ENCODE data around the gene ATP9B. TPM values are rescaled to one million over a fixed set of nuclear protein-coding genes. Genes with fewer than 3 reads are reported as not detected.
A peak's percentile ranks its signal among the peaks of the same experiment; 100 is the strongest.

Gene ATP9B
- total RNA-seq, 1 donor from 2014 or later, result 48.6 TPM

- no peaks in the 10 kb centered on the region for H3K36me3 ChIP-seq
- ATAC-seq (no peak), DNase-seq (peak; percentile 31)
- intact Hi-C loops (cut with DNase I), result no loop called here
- no peaks in the 10 kb centered on the region for H3K27me3 ChIP-seq (ENCODE audit: low read depth)
- no peak for TF ChIP-seq CTCF (IDR thresholded peaks at IDR 0.05)
- H3K4me3 ChIP-seq, result no peak overlapping the region
- no peak overlapping the region for H3K27ac ChIP-seq
- H3K9me3 ChIP-seq, result peaks cover 10% of the 10 kb centered on the region
- no peaks in the 10 kb centered on the region for H3K4me1 ChIP-seq
Observed at GRCh38 chr18:79030680-79031079, 38.5 kb upstream of the ATP9B start.

- H3K27me3 ChIP-seq (ENCODE audit: low read depth), result peaks cover 6% of the 10 kb centered on the region
- no peaks in the 10 kb centered on the region for H3K4me1 ChIP-seq
- DNase-seq (no peak), ATAC-seq (no peak)
- no peaks in the 10 kb centered on the region for H3K36me3 ChIP-seq
- no peak overlapping the region for H3K27ac ChIP-seq
- no peak overlapping the region for H3K4me3 ChIP-seq
- H3K9me3 ChIP-seq, result no peaks in the 10 kb centered on the region
- no peak for TF ChIP-seq CTCF (IDR thresholded peaks at IDR 0.05)
- intact Hi-C loops (cut with DNase I), result no loop called here
Observed at GRCh38 chr18:79042276-79042675, 26.9 kb upstream of the ATP9B start.

DNA sequence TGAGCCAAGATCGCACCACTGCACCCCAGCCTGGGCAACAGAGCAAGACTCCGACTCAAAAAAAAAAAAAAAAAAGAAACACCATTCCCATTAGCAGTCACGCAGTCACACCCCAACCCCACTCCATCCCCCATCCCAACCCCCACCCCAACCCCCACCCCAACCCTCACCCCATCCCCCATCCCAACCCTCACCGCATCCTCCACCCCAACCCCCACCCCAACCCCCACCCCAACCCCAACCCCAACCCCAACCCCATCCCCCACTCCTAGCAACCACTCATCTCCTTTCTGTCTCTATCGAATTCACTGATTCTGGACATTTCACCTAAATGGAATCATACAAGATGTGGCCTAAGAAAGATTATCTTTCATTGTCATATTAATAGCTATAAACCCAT is 25.9 kb upstream of the ATP9B start:
- intact Hi-C loops (cut with DNase I), result no loop called here

DNA sequence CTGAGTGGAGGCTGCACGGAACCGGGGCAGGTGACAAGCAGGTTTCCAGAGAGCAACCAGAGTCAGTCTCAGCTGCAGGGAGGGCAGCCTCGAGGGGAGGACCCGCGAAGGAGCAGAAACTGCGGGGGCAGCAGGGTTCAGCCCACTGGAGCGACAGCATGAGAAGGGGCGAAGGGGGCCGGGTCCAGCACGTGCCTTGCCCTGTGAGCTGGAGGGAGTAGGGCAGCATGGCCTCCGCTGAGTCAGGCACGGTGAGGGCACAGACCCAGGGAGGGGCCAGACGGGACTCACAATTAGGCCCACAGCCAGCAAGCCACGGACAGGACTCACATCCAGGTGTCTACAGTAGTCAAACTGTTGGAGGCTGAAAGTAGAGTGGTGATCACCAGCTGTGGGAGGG is 22.7 kb upstream of the ATP9B start:
- no peak for TF ChIP-seq CTCF (IDR thresholded peaks at IDR 0.05)

More for the DNA sequence above, 25.9 kb upstream of the ATP9B start:
- no peak for ATAC-seq
- Histone ChIP-seq H3K27ac (no peak overlapping the region), H3K9me3 (no peaks in the 10 kb centered on the region), H3K36me3 (no peaks in the 10 kb centered on the region), H3K4me3 (no peak overlapping the region), H3K27me3 (ENCODE audit: low read depth) (peaks cover 6% of the 10 kb centered on the region), H3K4me1 (no peaks in the 10 kb centered on the region)
- TF ChIP-seq CTCF (IDR thresholded peaks at IDR 0.05), result no peak
- no peak for DNase-seq

GRCh38 chr18:79047556-79048244 is 21.5 kb upstream of the ATP9B start:
- no peak for DNase-seq

More for the DNA sequence above, 22.7 kb upstream of the ATP9B start:
- intact Hi-C loops (cut with DNase I), result no loop called here
- Histone ChIP-seq H3K27ac (no peak overlapping the region), H3K9me3 (no peaks in the 10 kb centered on the region), H3K27me3 (ENCODE audit: low read depth) (peaks cover 6% of the 10 kb centered on the region), H3K4me1 (no peaks in the 10 kb centered on the region), H3K36me3 (no peaks in the 10 kb centered on the region), H3K4me3 (no peak overlapping the region)
- DNase-seq, result no peak
- no peak for ATAC-seq

More at GRCh38 chr18:79047556-79048244, 21.5 kb upstream of the ATP9B start:
- Histone ChIP-seq H3K9me3 (no peaks in the 10 kb centered on the region), H3K4me1 (no peaks in the 10 kb centered on the region), H3K4me3 (no peak overlapping the region), H3K36me3 (no peaks in the 10 kb centered on the region), H3K27ac (no peak overlapping the region), H3K27me3 (ENCODE audit: low read depth) (peaks cover 6% of the 10 kb centered on the region)
- TF ChIP-seq CTCF (IDR thresholded peaks at IDR 0.05), result no peak
- ATAC-seq, result peak in 1 of 2 donors; percentile 32
- intact Hi-C loops (cut with DNase I), result no loop called here
